ENCODE results near the gene TAF11L7.
"Not testable (repeated sequence)": the region's sequence is repeated elsewhere in the genome, so short reads cannot be mapped to it uniquely, and the experiment has no call there.

TAF11L7 gene

GRCh38 chr5:17585658-17586057 lies at the start of gene TAF11L7:
Gene TAF11L7 (minus strand): TSS chr5:17585758.
- H3K4me1 ChIP-seq (ENCODE audit: control insufficient read depth in 1 of 2, insufficient read depth in 2 of 2, low read length in 2 of 2); H3K27ac ChIP-seq (ENCODE audit: low read length); H3K4me3 ChIP-seq (ENCODE audit: low read depth in 1 of 2, low read length in 2 of 2); H3K9me3 ChIP-seq (ENCODE audit: control insufficient read depth in 1 of 2, low read length in 2 of 2); H3K36me3 ChIP-seq (ENCODE audit: control insufficient read depth in 1 of 2, insufficient read depth in 2 of 2, low read length in 2 of 2); H3K27me3 ChIP-seq (ENCODE audit: low read depth, low read length): not testable (repeated sequence)

GRCh38 chr5:17634160-17634559 lies 48.6 kb upstream of the TAF11L7 start, which contains the start of gene TAF11L14:
Gene TAF11L14 (plus strand): TSS chr5:17634460.
- Histone ChIP-seq H3K36me3 (ENCODE audit: control insufficient read depth in 1 of 2, insufficient read depth in 2 of 2, low read length in 2 of 2) (no peaks in the 10 kb centered on the region), H3K4me1 (ENCODE audit: control insufficient read depth in 1 of 2, insufficient read depth in 2 of 2, low read length in 2 of 2) (no peaks in the 10 kb centered on the region), H3K9me3 (ENCODE audit: control insufficient read depth in 1 of 2, low read length in 2 of 2) (no peaks in the 10 kb centered on the region), H3K27ac (ENCODE audit: low read length) (no peak within 1 kb of the TSS), H3K4me3 (ENCODE audit: low read depth in 1 of 2, low read length in 2 of 2) (no peak within 1 kb of the TSS), H3K27me3 (ENCODE audit: low read depth, low read length) (no peaks in the 10 kb centered on the region)

GRCh38 chr5:17631788-17632187 lies 46.2 kb upstream of the TAF11L7 start, which contains the start of gene TAF11L13:
Gene TAF11L13 (plus strand): TSS chr5:17632088.
- not testable (repeated sequence) for H3K36me3 ChIP-seq (ENCODE audit: control insufficient read depth in 1 of 2, insufficient read depth in 2 of 2, low read length in 2 of 2); H3K27ac ChIP-seq (ENCODE audit: low read length); H3K4me1 ChIP-seq (ENCODE audit: control insufficient read depth in 1 of 2, insufficient read depth in 2 of 2, low read length in 2 of 2); H3K4me3 ChIP-seq (ENCODE audit: low read depth in 1 of 2, low read length in 2 of 2); H3K27me3 ChIP-seq (ENCODE audit: low read depth, low read length); H3K9me3 ChIP-seq (ENCODE audit: control insufficient read depth in 1 of 2, low read length in 2 of 2)

- H3K27ac ChIP-seq (ENCODE audit: low read length): no peak overlapping the region
- no peaks in the 10 kb centered on the region for H3K27me3 ChIP-seq (ENCODE audit: low read depth, low read length)
- no peak overlapping the region for H3K4me3 ChIP-seq (ENCODE audit: low read depth in 1 of 2, low read length in 2 of 2)
- no peaks in the 10 kb centered on the region for H3K9me3 ChIP-seq (ENCODE audit: control insufficient read depth in 1 of 2, low read length in 2 of 2)
- H3K4me1 ChIP-seq (ENCODE audit: control insufficient read depth in 1 of 2, insufficient read depth in 2 of 2, low read length in 2 of 2): no peaks in the 10 kb centered on the region
- H3K36me3 ChIP-seq (ENCODE audit: control insufficient read depth in 1 of 2, insufficient read depth in 2 of 2, low read length in 2 of 2): no peaks in the 10 kb centered on the region
Measured at GRCh38 chr5:17625686-17626085, 40.1 kb upstream of the TAF11L7 start.

- Histone ChIP-seq H3K4me3 (ENCODE audit: low read depth in 1 of 2, low read length in 2 of 2) (no peak overlapping the region), H3K27ac (ENCODE audit: low read length) (no peak overlapping the region), H3K27me3 (ENCODE audit: low read depth, low read length) (no peaks in the 10 kb centered on the region), H3K4me1 (ENCODE audit: control insufficient read depth in 1 of 2, insufficient read depth in 2 of 2, low read length in 2 of 2) (no peaks in the 10 kb centered on the region), H3K36me3 (ENCODE audit: control insufficient read depth in 1 of 2, insufficient read depth in 2 of 2, low read length in 2 of 2) (no peaks in the 10 kb centered on the region), H3K9me3 (ENCODE audit: control insufficient read depth in 1 of 2, low read length in 2 of 2) (no peaks in the 10 kb centered on the region)
Measured at GRCh38 chr5:17620627-17621026, 35.1 kb upstream of the TAF11L7 start.

- no peaks in the 10 kb centered on the region for H3K9me3 ChIP-seq (ENCODE audit: control insufficient read depth in 1 of 2, low read length in 2 of 2)
- H3K4me1 ChIP-seq (ENCODE audit: control insufficient read depth in 1 of 2, insufficient read depth in 2 of 2, low read length in 2 of 2): no peaks in the 10 kb centered on the region
- H3K27ac ChIP-seq (ENCODE audit: low read length): no peak overlapping the region
- H3K4me3 ChIP-seq (ENCODE audit: low read depth in 1 of 2, low read length in 2 of 2): no peak overlapping the region
- H3K27me3 ChIP-seq (ENCODE audit: low read depth, low read length): no peaks in the 10 kb centered on the region
- no peaks in the 10 kb centered on the region for H3K36me3 ChIP-seq (ENCODE audit: control insufficient read depth in 1 of 2, insufficient read depth in 2 of 2, low read length in 2 of 2)
Measured at GRCh38 chr5:17619354-17619753, 33.8 kb upstream of the TAF11L7 start.

- Histone ChIP-seq H3K27ac (ENCODE audit: low read length) (no peak overlapping the region), H3K4me1 (ENCODE audit: control insufficient read depth in 1 of 2, insufficient read depth in 2 of 2, low read length in 2 of 2) (no peaks in the 10 kb centered on the region), H3K4me3 (ENCODE audit: low read depth in 1 of 2, low read length in 2 of 2) (no peak overlapping the region), H3K9me3 (ENCODE audit: control insufficient read depth in 1 of 2, low read length in 2 of 2) (no peaks in the 10 kb centered on the region), H3K36me3 (ENCODE audit: control insufficient read depth in 1 of 2, insufficient read depth in 2 of 2, low read length in 2 of 2) (no peaks in the 10 kb centered on the region), H3K27me3 (ENCODE audit: low read depth, low read length) (no peaks in the 10 kb centered on the region)
Measured at GRCh38 chr5:17614872-17615605, 29.5 kb upstream of the TAF11L7 start.

- H3K9me3 ChIP-seq (ENCODE audit: control insufficient read depth in 1 of 2, low read length in 2 of 2); H3K4me1 ChIP-seq (ENCODE audit: control insufficient read depth in 1 of 2, insufficient read depth in 2 of 2, low read length in 2 of 2); H3K36me3 ChIP-seq (ENCODE audit: control insufficient read depth in 1 of 2, insufficient read depth in 2 of 2, low read length in 2 of 2); H3K4me3 ChIP-seq (ENCODE audit: low read depth in 1 of 2, low read length in 2 of 2); H3K27me3 ChIP-seq (ENCODE audit: low read depth, low read length); H3K27ac ChIP-seq (ENCODE audit: low read length): not testable (repeated sequence)
Measured at GRCh38 chr5:17610092-17610491, 24.5 kb upstream of the TAF11L7 start, which contains the start of gene TAF11L12. Gene TAF11L12 (plus strand): TSS chr5:17610392.

GRCh38 chr5:17607461-17607860 lies 21.9 kb upstream of the TAF11L7 start:
- H3K9me3 ChIP-seq (ENCODE audit: control insufficient read depth in 1 of 2, low read length in 2 of 2): not testable (repeated sequence)

GRCh38 chr5:17604951-17605350 lies 19.4 kb upstream of the TAF11L7 start:
- Histone ChIP-seq H3K4me3 (ENCODE audit: low read depth in 1 of 2, low read length in 2 of 2) (no peak overlapping the region), H3K4me1 (ENCODE audit: control insufficient read depth in 1 of 2, insufficient read depth in 2 of 2, low read length in 2 of 2) (no peaks in the 10 kb centered on the region), H3K27ac (ENCODE audit: low read length) (no peak overlapping the region)

More at GRCh38 chr5:17607461-17607860, 21.9 kb upstream of the TAF11L7 start:
- not testable (repeated sequence) for H3K27me3 ChIP-seq (ENCODE audit: low read depth, low read length); H3K4me1 ChIP-seq (ENCODE audit: control insufficient read depth in 1 of 2, insufficient read depth in 2 of 2, low read length in 2 of 2); H3K27ac ChIP-seq (ENCODE audit: low read length); H3K4me3 ChIP-seq (ENCODE audit: low read depth in 1 of 2, low read length in 2 of 2); H3K36me3 ChIP-seq (ENCODE audit: control insufficient read depth in 1 of 2, insufficient read depth in 2 of 2, low read length in 2 of 2)

GRCh38 chr5:17603880-17604279 lies 18.3 kb upstream of the TAF11L7 start, which contains the start of gene TAF11L11:
Gene TAF11L11 (plus strand): TSS chr5:17604183.
- H3K4me3 ChIP-seq (ENCODE audit: low read depth in 1 of 2, low read length in 2 of 2); H3K36me3 ChIP-seq (ENCODE audit: control insufficient read depth in 1 of 2, insufficient read depth in 2 of 2, low read length in 2 of 2); H3K9me3 ChIP-seq (ENCODE audit: control insufficient read depth in 1 of 2, low read length in 2 of 2); H3K4me1 ChIP-seq (ENCODE audit: control insufficient read depth in 1 of 2, insufficient read depth in 2 of 2, low read length in 2 of 2); H3K27ac ChIP-seq (ENCODE audit: low read length); H3K27me3 ChIP-seq (ENCODE audit: low read depth, low read length): not testable (repeated sequence)

More at GRCh38 chr5:17604951-17605350, 19.4 kb upstream of the TAF11L7 start:
- Histone ChIP-seq H3K27me3 (ENCODE audit: low read depth, low read length) (no peaks in the 10 kb centered on the region), H3K9me3 (ENCODE audit: control insufficient read depth in 1 of 2, low read length in 2 of 2) (peaks cover 0 to 4% of the 10 kb centered on the region in 2 donors), H3K36me3 (ENCODE audit: control insufficient read depth in 1 of 2, insufficient read depth in 2 of 2, low read length in 2 of 2) (no peaks in the 10 kb centered on the region)

- not testable (repeated sequence) for H3K4me1 ChIP-seq (ENCODE audit: control insufficient read depth in 1 of 2, insufficient read depth in 2 of 2, low read length in 2 of 2); H3K4me3 ChIP-seq (ENCODE audit: low read depth in 1 of 2, low read length in 2 of 2); H3K27me3 ChIP-seq (ENCODE audit: low read depth, low read length); H3K27ac ChIP-seq (ENCODE audit: low read length); H3K36me3 ChIP-seq (ENCODE audit: control insufficient read depth in 1 of 2, insufficient read depth in 2 of 2, low read length in 2 of 2); H3K9me3 ChIP-seq (ENCODE audit: control insufficient read depth in 1 of 2, low read length in 2 of 2)
Measured at GRCh38 chr5:17597728-17598127, 12.2 kb upstream of the TAF11L7 start, which contains the start of gene TAF11L10. Gene TAF11L10 (minus strand): TSS chr5:17597828.

All from muscle layer of duodenum (tissue), 2 donors.